ENCODE data around the gene XRCC3.

XRCC3 gene

GRCh38 chr14:103702095-103702494 lies 13.2 kb downstream of the XRCC3 start:
- no peaks in the 10 kb centered on the region for H3K27me3 Mint-ChIP-seq
- H3K27ac Mint-ChIP-seq, result no peak overlapping the region
- peaks cover 100% of the 10 kb centered on the region for H3K36me3 Mint-ChIP-seq (ENCODE audit: low read depth)
- peaks cover 43% of the 10 kb centered on the region for H3K4me1 Mint-ChIP-seq (ENCODE audit: low read depth)
- H3K9me3 Mint-ChIP-seq, result no peaks in the 10 kb centered on the region
- no peak overlapping the region for H3K4me3 Mint-ChIP-seq
- intact Hi-C loops (cut with micrococcal nuclease), result no loop called here

- peaks cover 100% of the 10 kb centered on the region for H3K36me3 Mint-ChIP-seq (ENCODE audit: low read depth)
- intact Hi-C loops (cut with micrococcal nuclease), result no loop called here
- no peaks in the 10 kb centered on the region for H3K9me3 Mint-ChIP-seq
Measured at GRCh38 chr14:103700753-103701490, 14.3 kb downstream of the XRCC3 start.

DNA sequence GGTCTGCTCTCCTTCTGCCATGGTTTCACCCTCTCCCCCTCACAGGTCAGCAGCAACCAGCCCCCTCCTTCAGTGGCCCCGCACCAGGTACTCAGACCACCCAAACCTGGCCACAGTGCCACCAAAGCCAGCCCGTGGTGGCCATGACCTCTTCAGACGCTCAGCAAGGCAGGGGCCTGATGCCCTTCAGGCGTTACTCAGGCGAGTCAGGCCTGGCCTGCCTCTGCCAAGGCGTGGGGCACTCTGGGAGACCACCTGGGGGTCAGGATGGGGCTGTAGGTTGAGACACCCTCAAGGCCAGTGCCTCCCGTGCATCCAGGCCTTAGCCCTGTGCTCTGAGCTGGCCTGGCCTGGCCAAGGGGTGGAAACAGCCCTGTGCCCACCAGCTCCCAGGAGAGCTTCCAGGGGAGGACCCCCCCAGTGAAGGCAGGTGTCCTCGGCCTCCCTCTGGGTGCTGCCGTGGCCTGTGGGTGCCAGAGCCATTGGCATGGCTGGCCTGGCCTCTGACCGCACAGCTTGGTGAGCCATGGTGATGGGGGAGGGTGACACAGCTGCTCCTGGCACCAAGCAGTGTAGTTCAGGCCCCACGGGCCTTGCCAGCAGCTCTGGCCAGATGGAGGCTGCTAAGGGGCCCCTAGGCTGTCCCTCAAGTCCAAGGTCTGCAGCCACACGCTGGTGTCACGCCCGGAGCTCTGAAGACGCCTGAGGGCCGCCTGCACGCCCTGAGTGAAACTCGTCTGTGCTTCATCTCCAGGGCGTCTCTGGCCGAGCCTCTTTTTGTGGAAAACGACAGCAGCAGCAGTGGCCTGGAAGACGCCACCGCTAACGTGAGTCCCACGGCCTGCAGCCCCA lies 15.1 kb downstream of the XRCC3 start:
- peaks cover 100% of the 10 kb centered on the region for H3K36me3 Mint-ChIP-seq (ENCODE audit: low read depth)
- H3K9me3 Mint-ChIP-seq, result no peaks in the 10 kb centered on the region
- intact Hi-C loops (cut with micrococcal nuclease), result no loop called here
- no peak overlapping the region for H3K4me3 Mint-ChIP-seq
- no peaks in the 10 kb centered on the region for H3K27me3 Mint-ChIP-seq
- H3K4me1 Mint-ChIP-seq (ENCODE audit: low read depth), result peaks cover 51% of the 10 kb centered on the region
- H3K27ac Mint-ChIP-seq, result peak overlapping the region; percentile 42

More at GRCh38 chr14:103700753-103701490, 14.3 kb downstream of the XRCC3 start:
- Mint-ChIP-seq H3K4me3 (no peak overlapping the region), H3K27ac (no peak overlapping the region), H3K4me1 (ENCODE audit: low read depth) (peaks cover 53% of the 10 kb centered on the region), H3K27me3 (no peaks in the 10 kb centered on the region)

- Mint-ChIP-seq H3K4me3 (no peak overlapping the region), H3K27me3 (no peaks in the 10 kb centered on the region), H3K36me3 (ENCODE audit: low read depth) (peaks cover 100% of the 10 kb centered on the region), H3K27ac (peak overlapping the region; percentile 42), H3K9me3 (no peaks in the 10 kb centered on the region), H3K4me1 (ENCODE audit: low read depth) (peaks cover 42% of the 10 kb centered on the region)
- intact Hi-C loops (cut with micrococcal nuclease), result no loop called here
Measured at GRCh38 chr14:103699261-103699661, 16.0 kb downstream of the XRCC3 start.

DNA sequence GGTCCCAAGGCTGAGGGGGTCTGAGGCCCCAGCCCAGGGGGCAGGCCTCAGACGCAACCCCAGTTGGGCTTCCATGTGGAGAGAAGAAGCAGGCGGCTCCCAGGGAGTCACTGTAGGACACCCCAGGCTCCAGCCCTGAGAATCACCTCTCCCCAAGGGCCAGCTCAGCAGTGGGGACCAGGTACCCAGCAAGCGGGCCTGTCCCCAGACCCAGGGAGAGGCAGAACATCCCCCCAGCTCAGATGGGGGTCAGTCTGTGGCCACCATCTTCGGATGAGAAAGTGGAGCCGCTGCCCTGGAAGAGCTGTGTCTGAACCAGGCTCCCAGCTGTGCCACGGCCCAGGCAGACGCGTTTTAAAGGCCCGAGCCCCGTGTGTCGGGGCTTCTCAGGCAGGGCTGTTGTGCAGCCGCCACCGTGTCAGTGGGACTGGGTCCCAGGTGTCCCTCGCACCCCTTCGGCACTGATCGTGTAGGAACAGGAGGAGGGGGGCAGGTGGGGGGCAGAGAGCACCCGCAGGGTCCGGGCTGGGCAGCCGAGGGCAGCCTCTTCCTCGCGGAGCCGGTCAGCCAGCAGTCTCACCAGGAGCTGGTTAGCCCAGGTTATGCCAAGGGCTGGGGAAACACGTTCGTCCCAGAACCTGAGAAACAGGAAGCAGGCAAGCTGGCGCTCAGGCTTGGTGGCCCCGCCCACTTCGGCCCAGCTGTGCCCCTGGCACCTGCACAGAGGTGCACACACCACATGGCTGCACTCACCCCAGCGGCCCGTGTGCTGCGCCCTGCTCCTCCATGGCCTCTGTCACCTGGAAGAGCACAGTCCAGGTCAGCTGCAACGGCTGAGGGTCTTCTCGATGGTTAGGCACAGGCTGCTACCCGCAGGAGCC lies 16.6 kb downstream of the XRCC3 start:
- intact Hi-C loops (cut with micrococcal nuclease), result no loop called here
- H3K4me3 Mint-ChIP-seq, result no peak overlapping the region
- H3K4me1 Mint-ChIP-seq (ENCODE audit: low read depth), result peaks cover 36% of the 10 kb centered on the region
- H3K9me3 Mint-ChIP-seq, result no peaks in the 10 kb centered on the region
- no peaks in the 10 kb centered on the region for H3K27me3 Mint-ChIP-seq
- peaks cover 100% of the 10 kb centered on the region for H3K36me3 Mint-ChIP-seq (ENCODE audit: low read depth)
- no peak overlapping the region for H3K27ac Mint-ChIP-seq

DNA sequence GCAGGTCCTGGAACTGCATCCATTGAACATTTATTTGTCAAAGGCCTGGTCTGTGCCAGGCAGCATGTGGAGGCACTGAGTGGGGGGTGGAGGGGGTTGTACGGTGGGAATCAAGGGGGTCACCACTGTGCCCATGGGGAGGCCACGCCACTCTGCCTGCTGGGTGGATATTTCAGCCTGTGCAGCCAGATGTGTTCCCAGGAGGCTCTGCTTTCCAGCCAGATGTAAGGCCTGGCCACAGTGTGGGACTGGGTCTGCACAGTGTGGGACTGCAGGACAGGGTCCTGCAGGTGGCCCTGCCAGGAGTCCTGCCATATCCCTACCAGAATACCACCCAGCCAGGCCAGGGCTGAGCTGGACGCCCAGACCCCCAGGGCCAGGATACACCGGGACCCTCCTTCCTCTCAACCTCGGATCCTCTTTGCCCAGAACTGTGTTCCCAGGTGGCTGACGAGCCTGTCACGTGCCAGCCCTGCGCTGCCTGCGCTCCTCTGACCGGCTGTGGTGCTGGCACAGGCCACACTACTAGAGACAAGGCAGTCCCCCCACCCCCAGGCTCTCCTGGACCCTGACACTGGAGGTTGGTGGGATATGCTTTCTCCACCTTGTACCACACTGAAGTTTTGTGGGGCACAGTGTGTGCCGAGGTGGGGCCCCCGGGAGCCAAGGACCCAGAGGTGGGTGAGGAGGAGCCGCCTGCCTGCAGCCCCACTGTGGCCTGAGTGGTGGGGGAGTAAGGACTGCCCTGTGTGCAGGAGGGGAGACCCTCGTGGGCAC lies 17.5 kb downstream of the XRCC3 start:
- H3K27me3 Mint-ChIP-seq, result no peaks in the 10 kb centered on the region
- intact Hi-C loops (cut with micrococcal nuclease), result no loop called here
- peaks cover 27% of the 10 kb centered on the region for H3K4me1 Mint-ChIP-seq (ENCODE audit: low read depth)
- peaks cover 100% of the 10 kb centered on the region for H3K36me3 Mint-ChIP-seq (ENCODE audit: low read depth)
- no peak overlapping the region for H3K4me3 Mint-ChIP-seq
- H3K9me3 Mint-ChIP-seq, result no peaks in the 10 kb centered on the region
- H3K27ac Mint-ChIP-seq, result no peak overlapping the region

DNA sequence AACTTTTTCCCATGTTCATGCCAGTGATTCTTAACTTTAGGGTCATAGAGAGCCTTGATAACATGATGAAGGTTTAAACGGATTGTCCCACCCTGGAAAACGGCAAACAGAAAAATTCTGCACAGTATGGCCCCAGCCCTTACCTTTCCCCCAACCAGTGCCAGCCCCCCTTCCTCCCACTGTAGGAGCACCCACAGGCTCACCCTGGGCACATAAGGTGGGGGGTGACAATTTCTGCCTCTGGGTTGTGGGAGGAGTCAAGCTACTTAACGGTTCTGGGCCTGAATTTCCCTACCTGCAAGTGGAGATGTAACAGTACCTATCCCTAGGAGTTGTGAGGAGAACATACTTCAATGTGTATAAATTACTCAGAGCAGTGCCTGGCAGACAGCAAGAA lies 18.0 kb downstream of the XRCC3 start:
- H3K9me3 Mint-ChIP-seq, result no peaks in the 10 kb centered on the region
- peak overlapping the region; percentile 15 for H3K27ac Mint-ChIP-seq
- peaks cover 100% of the 10 kb centered on the region for H3K36me3 Mint-ChIP-seq (ENCODE audit: low read depth)
- H3K4me1 Mint-ChIP-seq (ENCODE audit: low read depth), result peaks cover 23% of the 10 kb centered on the region
- no peaks in the 10 kb centered on the region for H3K27me3 Mint-ChIP-seq
- intact Hi-C loops (cut with micrococcal nuclease), result no loop called here
- H3K4me3 Mint-ChIP-seq, result no peak overlapping the region

- intact Hi-C loops (cut with micrococcal nuclease), result no loop called here
- peak overlapping the region; percentile 15 for H3K27ac Mint-ChIP-seq
- peaks cover 16% of the 10 kb centered on the region for H3K4me1 Mint-ChIP-seq (ENCODE audit: low read depth)
- peak overlapping the region; percentile 17 for H3K4me3 Mint-ChIP-seq
- H3K27me3 Mint-ChIP-seq, result no peaks in the 10 kb centered on the region
- H3K9me3 Mint-ChIP-seq, result no peaks in the 10 kb centered on the region
- H3K36me3 Mint-ChIP-seq (ENCODE audit: low read depth), result peaks cover 100% of the 10 kb centered on the region
Measured at GRCh38 chr14:103696466-103697071, 18.7 kb downstream of the XRCC3 start.

- Mint-ChIP-seq H3K4me1 (ENCODE audit: low read depth) (peaks cover 14% of the 10 kb centered on the region), H3K27ac (peak overlapping the region; percentile 15), H3K4me3 (no peak overlapping the region), H3K36me3 (ENCODE audit: low read depth) (peaks cover 100% of the 10 kb centered on the region), H3K9me3 (no peaks in the 10 kb centered on the region), H3K27me3 (no peaks in the 10 kb centered on the region)
- intact Hi-C loops (cut with micrococcal nuclease), result no loop called here
Measured at GRCh38 chr14:103696070-103696402, 19.2 kb downstream of the XRCC3 start.

DNA sequence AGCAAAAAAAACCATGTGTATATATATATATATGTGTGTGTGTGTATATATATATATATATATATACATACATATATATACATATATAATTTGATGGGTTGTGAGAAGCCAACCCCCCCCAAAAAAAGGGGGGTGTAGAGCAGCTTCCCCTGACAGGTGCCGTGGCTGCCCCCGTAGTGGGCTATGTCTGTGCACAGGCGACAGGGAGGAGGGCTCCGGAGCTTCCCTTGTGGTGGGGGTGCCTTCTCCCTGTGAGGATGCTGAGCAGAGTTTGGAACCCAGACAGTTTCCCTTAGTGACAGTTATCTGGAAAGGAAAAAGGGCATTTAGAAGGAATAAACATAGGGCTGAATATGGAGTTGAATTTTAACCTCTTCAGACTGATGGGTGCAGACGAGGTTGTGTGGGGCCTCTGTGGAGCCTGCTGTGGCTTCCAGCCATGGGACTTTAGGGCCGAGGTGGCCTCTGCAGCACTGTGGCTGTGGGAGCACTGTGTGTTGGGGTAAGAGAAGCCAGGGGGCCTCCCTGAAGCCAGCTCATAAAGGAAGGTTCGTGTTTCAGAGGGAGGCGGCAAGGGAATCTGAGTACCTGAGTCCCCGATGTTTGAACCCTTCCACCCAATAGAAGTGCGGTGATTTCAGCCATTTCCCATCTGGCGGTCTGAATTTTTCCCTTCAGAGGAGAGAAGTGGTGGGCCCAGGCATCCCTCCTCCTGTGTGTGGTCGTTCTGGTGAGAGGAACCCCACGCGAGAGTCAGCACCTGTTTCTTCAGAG lies 19.8 kb downstream of the XRCC3 start:
- no peaks in the 10 kb centered on the region for H3K27me3 Mint-ChIP-seq
- H3K9me3 Mint-ChIP-seq, result no peaks in the 10 kb centered on the region
- peaks cover 14% of the 10 kb centered on the region for H3K4me1 Mint-ChIP-seq (ENCODE audit: low read depth)
- no peak overlapping the region for H3K4me3 Mint-ChIP-seq
- intact Hi-C loops (cut with micrococcal nuclease), result no loop called here
- H3K27ac Mint-ChIP-seq, result no peak overlapping the region
- peaks cover 100% of the 10 kb centered on the region for H3K36me3 Mint-ChIP-seq (ENCODE audit: low read depth)

GRCh38 chr14:103694572-103695026 lies 20.7 kb downstream of the XRCC3 start:
- Mint-ChIP-seq H3K27me3 (no peaks in the 10 kb centered on the region), H3K4me3 (no peak overlapping the region), H3K4me1 (ENCODE audit: low read depth) (peaks cover 10% of the 10 kb centered on the region), H3K9me3 (no peaks in the 10 kb centered on the region), H3K36me3 (ENCODE audit: low read depth) (peaks cover 100% of the 10 kb centered on the region), H3K27ac (no peak overlapping the region)
- intact Hi-C loops (cut with micrococcal nuclease), result no loop called here

GRCh38 chr14:103693515-103693914 lies 21.7 kb downstream of the XRCC3 start:
- Mint-ChIP-seq H3K4me1 (ENCODE audit: low read depth) (peaks cover 10% of the 10 kb centered on the region), H3K36me3 (ENCODE audit: low read depth) (peaks cover 100% of the 10 kb centered on the region), H3K27me3 (no peaks in the 10 kb centered on the region), H3K27ac (no peak overlapping the region), H3K4me3 (no peak overlapping the region), H3K9me3 (no peaks in the 10 kb centered on the region)
- intact Hi-C loops (cut with micrococcal nuclease), result no loop called here
